Dendritic cell treated with granulocyte-macrophage colony-stimulating factor and Interleukin-4, amounts not matched to agents 40 ng/mL and 50 ng/mL, for 4 days (primary cell): ENCODE measurements around the gene CD68.
A peak's percentile ranks its signal among the peaks of the same experiment; 100 is the strongest.

Source experiments
- H3K27ac Mint-ChIP-seq: one replicate; pipeline ENCODE4 v1.8.0; 2022; ENCODE audit warnings: mild to moderate bottlenecking, mixed read lengths
- H3K27me3 Mint-ChIP-seq: one replicate; pipeline ENCODE4 v1.8.0; 2022; ENCODE audit warnings: mild to moderate bottlenecking, mixed read lengths
- H3K36me3 Mint-ChIP-seq: one replicate; pipeline ENCODE4 v1.8.0; 2022; ENCODE audit warnings: low read depth, mixed read lengths
- H3K4me1 Mint-ChIP-seq: one replicate; pipeline ENCODE4 v1.8.0; 2022; ENCODE audit warnings: low read depth, mixed read lengths
- H3K4me3 Mint-ChIP-seq: one replicate; pipeline ENCODE4 v1.8.0; 2022; ENCODE audit warnings: mild to moderate bottlenecking, moderate library complexity, mixed read lengths
- H3K9me3 Mint-ChIP-seq: one replicate; pipeline ENCODE4 v1.8.0; 2022; ENCODE audit warnings: mixed read lengths
- intact Hi-C: fragments of 100-400 bp; cut with micrococcal nuclease; formaldehyde crosslinking; loops from one replicate; pipeline ENCODE4 v1.15.0; 2022

CD68 gene

DNA sequence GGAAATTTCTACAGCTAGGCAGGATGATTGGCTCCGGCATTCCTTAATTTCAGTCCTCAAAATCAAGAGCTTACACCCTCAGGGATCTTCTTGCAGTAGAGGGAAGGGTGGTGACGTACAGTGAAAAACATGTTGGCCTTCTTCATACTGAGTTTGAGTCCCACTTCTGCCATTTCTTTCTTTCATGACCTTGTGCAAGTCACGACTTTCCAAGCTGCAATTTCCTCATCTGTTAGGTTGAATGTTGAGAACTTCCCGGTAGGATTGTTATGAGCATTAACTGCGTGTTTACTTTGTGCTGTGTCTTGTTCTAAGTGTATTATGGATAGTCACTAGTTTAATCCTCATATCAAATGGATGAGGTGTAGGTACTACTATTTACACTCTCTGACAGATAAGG is 9.9 kb upstream of the CD68 start:
- Mint-ChIP-seq H3K27ac (peak overlapping the region; percentile 95), H3K36me3 (peaks cover 100% of the 10 kb centered on the region), H3K4me1 (peaks cover 60% of the 10 kb centered on the region), H3K27me3 (no peaks in the 10 kb centered on the region), H3K4me3 (no peak overlapping the region), H3K9me3 (no peaks in the 10 kb centered on the region)
- intact Hi-C loops: no loop called here

DNA sequence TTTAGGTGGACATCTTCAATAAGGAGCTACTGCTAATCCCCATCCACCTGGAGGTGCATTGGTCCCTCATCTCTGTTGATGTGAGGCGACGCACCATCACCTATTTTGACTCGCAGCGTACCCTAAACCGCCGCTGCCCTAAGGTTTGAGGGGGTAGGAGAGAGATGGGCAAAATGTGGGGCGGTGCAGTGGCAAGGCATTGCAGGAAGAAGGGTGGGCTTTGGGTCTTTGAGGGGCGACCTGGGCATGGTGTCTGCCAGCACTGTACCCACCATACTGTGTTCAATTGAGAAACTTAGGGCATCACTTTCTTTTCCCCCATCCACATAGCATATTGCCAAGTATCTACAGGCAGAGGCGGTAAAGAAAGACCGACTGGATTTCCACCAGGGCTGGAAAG is 9.1 kb upstream of the CD68 start:
- Mint-ChIP-seq H3K9me3 (no peaks in the 10 kb centered on the region), H3K4me3 (no peak overlapping the region)

DNA sequence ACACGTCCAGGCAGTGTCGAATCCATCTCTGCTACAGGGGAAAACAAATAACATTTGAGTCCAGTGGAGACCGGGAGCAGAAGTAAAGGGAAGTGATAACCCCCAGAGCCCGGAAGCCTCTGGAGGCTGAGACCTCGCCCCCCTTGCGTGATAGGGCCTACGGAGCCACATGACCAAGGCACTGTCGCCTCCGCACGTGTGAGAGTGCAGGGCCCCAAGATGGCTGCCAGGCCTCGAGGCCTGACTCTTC is 7.2 kb upstream of the CD68 start:
- peak overlapping the region; percentile 85 for H3K4me3 Mint-ChIP-seq
- no peaks in the 10 kb centered on the region for H3K27me3 Mint-ChIP-seq
- H3K4me1 Mint-ChIP-seq: peaks cover 80% of the 10 kb centered on the region
- peaks cover 100% of the 10 kb centered on the region for H3K36me3 Mint-ChIP-seq
- H3K27ac Mint-ChIP-seq: peak overlapping the region; percentile 95
- intact Hi-C loops: loop anchor here (1.0 to 5.0 kb wide), 2 partner anchors 11 to 115 kb away; partner anchors contain the start of genes SENP3, TP53 and WRAP53
- H3K9me3 Mint-ChIP-seq: no peaks in the 10 kb centered on the region

More for the DNA sequence above, 9.1 kb upstream of the CD68 start:
- H3K4me1 Mint-ChIP-seq: peaks cover 61% of the 10 kb centered on the region
- no peaks in the 10 kb centered on the region for H3K27me3 Mint-ChIP-seq
- peaks cover 100% of the 10 kb centered on the region for H3K36me3 Mint-ChIP-seq
- intact Hi-C loops: loop anchor here (5.0 kb wide), 1 partner anchor 117 kb away; the partner anchor contains the start of genes TP53 and WRAP53
- H3K27ac Mint-ChIP-seq: peak overlapping the region; percentile 95

DNA sequence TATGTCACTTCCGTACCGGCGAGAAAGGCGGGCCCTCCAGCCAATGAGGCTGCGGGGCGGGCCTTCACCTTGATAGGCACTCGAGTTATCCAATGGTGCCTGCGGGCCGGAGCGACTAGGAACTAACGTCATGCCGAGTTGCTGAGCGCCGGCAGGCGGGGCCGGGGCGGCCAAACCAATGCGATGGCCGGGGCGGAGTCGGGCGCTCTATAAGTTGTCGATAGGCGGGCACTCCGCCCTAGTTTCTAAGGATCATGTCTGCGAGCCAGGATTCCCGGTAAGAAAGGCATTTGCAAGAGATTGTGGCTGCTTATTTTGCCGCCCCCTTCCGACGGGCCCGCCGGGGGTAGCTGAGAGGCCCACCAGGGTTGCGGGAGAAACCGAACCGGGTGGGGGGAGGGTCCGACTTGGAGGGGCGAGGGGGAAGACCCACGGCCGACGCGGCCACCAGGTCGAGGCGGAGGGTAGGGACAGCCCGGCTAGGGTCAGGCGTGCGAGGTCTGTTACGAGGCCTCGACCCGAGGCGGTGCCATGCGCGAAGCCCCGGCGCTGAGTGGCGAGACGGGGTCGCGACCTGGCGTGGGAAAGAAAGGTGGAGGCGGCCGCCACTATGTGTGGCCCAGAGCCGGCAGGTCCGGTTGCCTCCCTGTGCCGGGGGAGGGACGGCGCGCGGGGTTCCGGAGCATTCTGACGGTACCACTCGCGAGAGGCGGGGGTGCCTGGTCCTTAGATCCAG is 6.7 kb upstream of the CD68 start:
- Mint-ChIP-seq H3K4me1 (peaks cover 80% of the 10 kb centered on the region), H3K9me3 (no peaks in the 10 kb centered on the region), H3K4me3 (peak overlapping the region; percentile 85), H3K27me3 (no peaks in the 10 kb centered on the region), H3K36me3 (peaks cover 100% of the 10 kb centered on the region), H3K27ac (peak overlapping the region; percentile 95)
- intact Hi-C loops: loop anchor here (1.0 to 5.0 kb wide), 2 partner anchors 11 to 115 kb away; partner anchors contain the start of genes SENP3, TP53 and WRAP53

DNA sequence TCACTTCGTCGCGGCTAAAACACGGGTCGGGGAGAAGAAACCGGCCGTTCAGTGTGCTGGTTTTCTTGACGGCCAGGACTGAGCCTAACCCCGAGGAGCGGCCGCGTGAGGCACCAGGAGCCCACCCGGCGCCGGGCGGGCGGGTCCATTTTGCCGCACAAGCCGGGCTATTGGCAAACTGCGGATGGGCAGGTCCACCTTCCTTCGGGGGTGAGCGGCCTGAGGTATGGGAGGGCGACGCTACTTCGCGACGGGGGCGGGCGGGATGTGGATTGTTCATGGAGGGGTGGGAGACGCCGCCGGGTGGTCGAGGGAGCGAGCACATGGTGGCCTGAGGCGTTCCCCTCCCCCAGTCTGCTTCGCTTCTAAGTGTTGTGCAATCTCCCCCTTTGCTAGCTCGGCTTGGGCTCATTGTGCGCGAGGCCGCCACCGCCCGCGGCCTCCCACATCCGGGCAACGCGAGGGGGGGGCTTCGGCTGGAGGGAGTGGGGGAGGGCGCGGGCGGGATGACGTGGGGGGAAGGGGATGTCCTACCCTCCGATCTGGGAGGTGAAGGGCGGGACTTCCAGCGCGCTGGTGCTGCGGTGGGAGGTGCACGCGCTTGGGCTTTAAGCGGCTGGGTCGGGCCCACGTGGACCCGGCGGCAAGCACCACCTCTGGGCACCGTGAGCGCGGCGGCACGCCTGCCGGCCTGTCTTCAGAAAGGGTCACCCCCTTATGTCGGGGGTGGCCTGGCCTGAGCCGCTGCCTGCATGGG is 5.9 kb upstream of the CD68 start:
- Mint-ChIP-seq H3K27me3 (no peaks in the 10 kb centered on the region), H3K27ac (peak overlapping the region; percentile 95), H3K36me3 (peaks cover 100% of the 10 kb centered on the region), H3K9me3 (no peaks in the 10 kb centered on the region), H3K4me3 (peak overlapping the region; percentile 85), H3K4me1 (peaks cover 85% of the 10 kb centered on the region)
- intact Hi-C loops: loop anchor here (5.0 kb wide), 1 partner anchor 114 kb away; the partner anchor contains the start of genes TP53 and WRAP53

DNA sequence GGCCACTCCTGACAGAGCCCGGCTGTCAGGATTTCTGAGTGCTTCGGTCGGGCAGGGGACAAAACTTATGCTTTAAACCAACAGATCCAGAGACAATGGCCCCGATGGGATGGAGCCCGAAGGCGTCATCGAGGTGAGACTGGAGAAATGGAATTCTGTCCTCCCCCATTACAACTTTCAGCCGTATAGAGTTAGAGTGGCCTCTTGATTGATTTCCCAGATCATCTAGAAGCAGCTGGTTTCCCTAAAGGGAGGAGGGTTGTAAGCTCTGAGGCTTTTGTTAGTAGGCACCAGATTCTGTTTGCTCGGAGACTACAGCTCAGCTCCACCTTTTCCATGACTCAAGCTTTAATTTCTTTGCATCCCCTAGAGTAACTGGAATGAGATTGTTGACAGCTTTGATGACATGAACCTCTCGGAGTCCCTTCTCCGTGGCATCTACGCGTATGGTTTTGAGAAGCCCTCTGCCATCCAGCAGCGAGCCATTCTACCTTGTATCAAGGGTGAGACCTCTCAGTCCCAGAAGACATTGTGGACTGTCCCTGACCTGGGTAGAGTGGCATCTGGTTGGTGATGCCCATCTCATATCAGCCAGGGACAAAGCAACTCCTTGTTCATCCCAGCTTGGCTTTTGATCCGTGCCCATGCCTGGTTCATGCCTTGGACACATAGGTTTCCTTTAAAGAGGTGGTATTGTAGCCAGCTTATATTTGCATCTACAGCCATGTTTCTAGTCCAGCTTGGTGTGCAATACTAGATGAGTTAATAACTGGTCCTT is 5.1 kb upstream of the CD68 start:
- Mint-ChIP-seq H3K4me3 (peak overlapping the region; percentile 85), H3K27me3 (no peaks in the 10 kb centered on the region), H3K9me3 (no peaks in the 10 kb centered on the region), H3K27ac (peak overlapping the region; percentile 95), H3K36me3 (peaks cover 100% of the 10 kb centered on the region), H3K4me1 (peaks cover 84% of the 10 kb centered on the region)
- intact Hi-C loops: loop anchor here (5.0 kb wide), 1 partner anchor 113 kb away; the partner anchor contains the start of genes TP53 and WRAP53

DNA sequence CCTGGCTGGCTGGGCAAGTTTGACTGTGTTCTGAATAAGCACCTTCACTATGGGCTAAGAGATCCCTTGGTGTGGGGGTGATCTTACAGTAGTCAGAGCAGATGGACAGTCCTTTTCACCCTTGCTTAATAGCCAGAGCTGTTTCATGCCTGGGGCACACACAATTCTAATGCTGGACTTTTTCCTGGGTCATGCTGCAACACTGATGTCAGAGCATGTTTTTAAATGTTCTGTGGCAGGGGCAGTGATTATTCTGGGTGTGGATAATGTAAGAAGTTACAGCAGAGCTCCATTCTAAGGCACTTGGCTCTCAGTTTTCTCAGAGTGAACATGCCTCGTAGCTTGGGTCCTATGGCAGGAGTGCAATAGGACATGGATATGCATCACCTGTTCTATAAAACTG is 4.0 kb upstream of the CD68 start:
- peak overlapping the region; percentile 92 for H3K27ac Mint-ChIP-seq
- intact Hi-C loops: no loop called here
- peak overlapping the region; percentile 85 for H3K4me3 Mint-ChIP-seq
- H3K4me1 Mint-ChIP-seq: peaks cover 73% of the 10 kb centered on the region
- no peaks in the 10 kb centered on the region for H3K27me3 Mint-ChIP-seq
- H3K9me3 Mint-ChIP-seq: no peaks in the 10 kb centered on the region
- peaks cover 100% of the 10 kb centered on the region for H3K36me3 Mint-ChIP-seq

DNA sequence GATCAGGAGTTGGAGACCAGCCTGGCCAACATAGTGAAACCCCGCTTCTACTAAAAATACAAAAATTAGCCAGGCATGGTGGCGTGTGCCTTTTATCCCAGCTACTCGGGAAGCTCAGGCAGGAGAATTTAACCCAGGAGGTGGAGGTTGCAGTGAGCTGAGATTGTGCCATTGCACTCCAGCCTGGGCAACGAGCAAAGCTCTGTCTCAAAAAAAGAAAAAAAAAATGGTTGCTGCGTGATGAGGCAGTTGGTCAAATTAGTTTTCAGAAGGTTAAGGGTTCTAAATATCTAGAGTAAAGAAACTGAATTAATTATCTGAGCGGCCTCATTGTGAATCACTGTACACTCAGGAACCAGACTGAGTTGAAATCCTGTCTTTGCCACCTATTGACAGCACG is 3.5 kb upstream of the CD68 start:
- Mint-ChIP-seq H3K27me3 (no peaks in the 10 kb centered on the region), H3K27ac (peak overlapping the region; percentile 92), H3K9me3 (no peaks in the 10 kb centered on the region), H3K36me3 (peaks cover 100% of the 10 kb centered on the region), H3K4me3 (peak overlapping the region; percentile 26), H3K4me1 (peaks cover 73% of the 10 kb centered on the region)
- intact Hi-C loops: no loop called here

DNA sequence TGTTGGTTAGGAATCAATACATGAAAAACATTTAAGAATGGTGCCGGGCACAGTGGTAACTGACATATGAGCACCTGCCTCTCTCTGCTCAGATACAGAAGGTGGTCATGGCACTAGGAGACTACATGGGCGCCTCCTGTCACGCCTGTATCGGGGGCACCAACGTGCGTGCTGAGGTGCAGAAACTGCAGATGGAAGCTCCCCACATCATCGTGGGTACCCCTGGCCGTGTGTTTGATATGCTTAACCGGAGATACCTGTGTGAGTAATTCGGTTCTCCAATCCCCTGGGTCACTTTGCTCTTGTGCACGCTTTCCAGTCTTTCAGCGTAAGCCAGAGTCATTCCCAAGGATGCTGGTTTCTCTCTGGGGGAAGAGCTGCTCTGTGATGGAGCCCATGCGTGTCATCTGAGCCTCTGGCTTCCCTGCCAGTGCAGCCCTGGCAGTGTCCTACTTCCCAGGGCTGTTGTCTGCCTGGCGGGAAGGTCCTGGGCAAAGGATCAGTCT is 3.0 kb upstream of the CD68 start:
- Mint-ChIP-seq H3K4me3 (peak overlapping the region; percentile 30), H3K9me3 (no peaks in the 10 kb centered on the region), H3K4me1 (peaks cover 73% of the 10 kb centered on the region), H3K36me3 (peaks cover 100% of the 10 kb centered on the region), H3K27ac (peak overlapping the region; percentile 92), H3K27me3 (no peaks in the 10 kb centered on the region)
- intact Hi-C loops: no loop called here

DNA sequence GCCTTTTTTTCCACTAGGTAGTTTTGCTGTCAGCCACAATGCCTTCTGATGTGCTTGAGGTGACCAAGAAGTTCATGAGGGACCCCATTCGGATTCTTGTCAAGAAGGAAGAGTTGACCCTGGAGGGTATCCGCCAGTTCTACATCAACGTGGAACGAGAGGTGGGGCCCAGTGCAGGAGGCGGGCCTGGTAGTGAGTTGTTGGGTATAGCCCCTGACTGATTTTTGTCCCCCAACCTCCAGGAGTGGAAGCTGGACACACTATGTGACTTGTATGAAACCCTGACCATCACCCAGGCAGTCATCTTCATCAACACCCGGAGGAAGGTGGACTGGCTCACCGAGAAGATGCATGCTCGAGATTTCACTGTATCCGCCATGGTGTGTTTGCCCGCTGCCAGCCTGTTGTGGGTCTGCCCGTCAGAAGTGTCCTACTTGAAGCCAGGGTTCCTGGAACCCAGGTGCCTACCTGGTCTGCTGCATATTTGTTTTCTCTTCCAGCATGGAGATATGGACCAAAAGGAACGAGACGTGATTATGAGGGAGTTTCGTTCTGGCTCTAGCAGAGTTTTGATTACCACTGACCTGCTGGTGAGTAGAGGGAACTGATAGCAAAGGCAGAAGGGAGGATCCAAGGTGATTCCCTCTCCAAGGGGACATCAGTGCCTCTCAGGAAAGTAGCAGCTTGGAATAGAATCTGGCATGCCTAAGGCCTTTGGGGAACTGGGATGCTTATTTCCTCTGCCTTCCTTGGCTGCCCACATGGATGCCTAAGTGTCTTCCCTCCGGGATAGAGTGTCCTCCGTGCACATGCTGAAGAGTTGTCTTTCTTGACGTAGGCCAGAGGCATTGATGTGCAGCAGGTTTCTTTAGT is 1.9 kb upstream of the CD68 start:
- no peaks in the 10 kb centered on the region for H3K9me3 Mint-ChIP-seq
- peak overlapping the region; percentile 97 for H3K4me3 Mint-ChIP-seq
- H3K27me3 Mint-ChIP-seq: no peaks in the 10 kb centered on the region
- intact Hi-C loops: no loop called here
- peak overlapping the region; percentile 92 for H3K27ac Mint-ChIP-seq
- H3K4me1 Mint-ChIP-seq: peaks cover 76% of the 10 kb centered on the region
- peaks cover 100% of the 10 kb centered on the region for H3K36me3 Mint-ChIP-seq

DNA sequence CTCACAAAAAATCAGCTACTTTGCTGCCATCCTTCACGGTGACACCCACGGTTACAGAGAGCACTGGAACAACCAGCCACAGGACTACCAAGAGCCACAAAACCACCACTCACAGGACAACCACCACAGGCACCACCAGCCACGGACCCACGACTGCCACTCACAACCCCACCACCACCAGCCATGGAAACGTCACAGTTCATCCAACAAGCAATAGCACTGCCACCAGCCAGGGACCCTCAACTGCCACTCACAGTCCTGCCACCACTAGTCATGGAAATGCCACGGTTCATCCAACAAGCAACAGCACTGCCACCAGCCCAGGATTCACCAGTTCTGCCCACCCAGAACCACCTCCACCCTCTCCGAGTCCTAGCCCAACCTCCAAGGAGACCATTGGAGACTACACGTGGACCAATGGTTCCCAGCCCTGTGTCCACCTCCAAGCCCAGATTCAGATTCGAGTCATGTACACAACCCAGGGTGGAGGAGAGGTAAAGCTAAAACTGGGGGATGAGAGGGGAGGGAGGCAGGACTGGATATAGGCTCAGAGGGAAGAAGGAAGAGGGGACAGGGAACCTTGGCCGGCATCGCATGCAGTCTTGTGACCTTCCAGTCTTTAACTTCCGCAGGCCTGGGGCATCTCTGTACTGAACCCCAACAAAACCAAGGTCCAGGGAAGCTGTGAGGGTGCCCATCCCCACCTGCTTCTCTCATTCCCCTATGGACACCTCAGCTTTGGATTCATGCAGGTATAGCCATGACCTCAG is 581 bp downstream of the CD68 start:
- Mint-ChIP-seq H3K4me3 (peak overlapping the region; percentile 97), H3K27me3 (no peaks in the 10 kb centered on the region), H3K36me3 (peaks cover 100% of the 10 kb centered on the region), H3K4me1 (peaks cover 82% of the 10 kb centered on the region), H3K27ac (peak overlapping the region; percentile 92), H3K9me3 (no peaks in the 10 kb centered on the region)
- intact Hi-C loops: loop anchor here (5.0 kb wide), 1 partner anchor 262 kb away; no protein-coding TSS in a partner anchor
